CD4-positive, alpha-beta T cell treated with Interleukin-4 for 1 hour (primary cell): Measurements from ENCODE around the gene APBA2.
"Not testable (repeated sequence)": the region's sequence is repeated elsewhere in the genome, so short reads cannot be mapped to it uniquely, and the experiment has no call there.

ENCODE experiments used
- DNase-seq, 2 donors: peaks; one replicate each; pipeline ENCODE4 v3.0.0-alpha.2; 2020 to 2022

The APBA2 gene

DNA sequence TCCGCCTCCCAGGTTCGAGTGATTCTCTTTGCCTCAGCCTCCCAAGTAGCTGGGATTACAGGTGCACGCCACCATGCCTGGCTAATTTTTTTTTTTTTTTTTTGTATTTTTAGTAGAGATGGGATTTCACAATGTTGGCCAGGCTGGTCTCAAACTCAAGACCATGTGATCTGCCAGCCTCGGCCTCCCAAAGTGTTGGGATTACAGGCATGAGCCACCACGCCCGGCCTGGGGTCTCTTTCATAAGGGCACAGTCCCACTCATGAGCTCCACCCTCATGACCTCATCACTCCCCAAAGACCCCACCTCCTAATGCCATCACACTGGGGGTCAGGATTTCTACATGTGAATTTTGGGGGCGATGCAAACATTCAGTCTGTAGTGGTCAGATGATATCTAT, 159.4 kb downstream of the APBA2 start:
- not testable (repeated sequence) for DNase-seq

DNA sequence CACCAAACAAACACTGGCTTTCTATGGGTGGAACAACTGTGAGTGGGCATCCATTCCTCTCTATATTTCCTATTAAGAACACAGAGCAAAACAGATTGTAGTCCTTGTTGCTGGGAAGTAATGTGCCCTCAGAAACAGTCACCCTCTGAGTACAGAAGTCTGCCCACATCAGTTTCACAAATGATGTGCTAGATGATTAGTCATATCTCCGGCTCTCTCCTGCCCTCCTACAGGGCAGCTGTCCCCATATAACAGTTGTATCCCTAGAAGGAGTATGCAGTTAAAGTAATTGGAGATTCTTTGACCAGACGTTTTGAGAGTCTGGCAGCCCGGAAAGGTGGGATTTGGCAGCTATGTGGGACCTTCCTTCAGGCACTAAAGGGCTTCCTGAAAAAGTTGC, 159.9 kb downstream of the APBA2 start:
- no peak for DNase-seq

DNA sequence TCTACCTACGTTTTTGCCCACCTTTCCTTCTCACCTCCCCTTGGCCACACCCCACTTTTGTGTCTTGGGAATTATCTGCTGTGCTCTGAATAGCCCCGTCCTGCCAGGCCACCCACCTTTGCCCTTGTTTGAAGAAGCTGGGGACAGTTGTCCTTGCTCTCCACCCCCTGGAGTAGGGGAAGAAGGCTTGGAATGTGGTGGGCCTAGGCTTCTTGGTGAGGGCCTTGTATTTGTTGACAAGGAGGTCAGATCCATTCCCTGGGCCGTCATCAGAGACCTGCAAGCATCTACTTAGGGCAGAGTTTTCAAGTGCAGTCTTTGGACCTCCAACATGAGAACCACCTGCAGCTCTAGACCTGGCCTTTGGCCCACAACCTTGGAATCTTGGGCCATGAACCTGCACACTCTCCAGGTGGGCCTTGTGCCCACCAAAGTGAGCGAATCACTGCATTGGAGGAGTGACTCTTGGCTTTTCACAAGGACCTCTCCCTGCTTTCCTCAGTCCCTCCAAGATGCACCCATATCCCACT, 160.6 kb downstream of the APBA2 start:
- no peak for DNase-seq

DNA sequence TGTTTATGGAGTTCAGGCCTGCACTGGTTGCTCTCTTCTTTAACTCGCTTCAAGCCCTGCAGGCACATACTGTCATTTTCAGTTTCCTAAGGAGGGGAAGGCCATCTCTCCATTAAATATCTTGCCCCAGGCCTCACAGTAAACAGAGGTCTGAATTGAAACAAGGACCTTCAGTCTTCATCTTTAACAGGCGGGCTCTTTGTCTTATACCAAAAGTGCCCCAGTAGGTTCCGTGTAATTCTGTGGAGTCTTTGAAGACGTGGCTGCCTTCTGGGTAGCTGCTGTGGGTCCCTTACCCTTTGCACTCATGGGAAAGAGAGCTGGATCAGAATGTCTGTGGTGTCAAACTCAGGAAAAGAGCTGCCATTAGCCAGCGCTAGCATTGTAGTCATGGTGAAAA, 161.2 kb downstream of the APBA2 start:
- DNase-seq = no peak

DNA sequence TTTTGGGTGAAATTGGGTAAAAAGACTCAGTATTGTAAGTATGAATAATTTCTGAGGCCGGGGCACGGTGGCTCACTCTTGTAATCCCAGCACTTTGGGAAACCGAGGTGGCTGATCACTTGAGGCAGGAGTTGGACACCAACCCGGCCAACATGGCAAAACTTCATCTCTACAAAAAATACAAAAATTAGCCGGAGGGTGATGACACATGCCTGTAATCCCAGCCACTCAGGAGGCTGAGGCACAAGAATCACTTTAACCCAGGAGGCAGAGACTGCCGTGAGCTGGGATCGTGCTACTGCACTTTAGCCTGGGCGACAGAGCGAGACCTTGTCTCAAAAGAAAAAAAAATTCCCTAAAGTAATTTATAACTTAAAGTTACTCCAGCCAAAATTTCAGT, 162.2 kb downstream of the APBA2 start:
- no peak for DNase-seq

DNA sequence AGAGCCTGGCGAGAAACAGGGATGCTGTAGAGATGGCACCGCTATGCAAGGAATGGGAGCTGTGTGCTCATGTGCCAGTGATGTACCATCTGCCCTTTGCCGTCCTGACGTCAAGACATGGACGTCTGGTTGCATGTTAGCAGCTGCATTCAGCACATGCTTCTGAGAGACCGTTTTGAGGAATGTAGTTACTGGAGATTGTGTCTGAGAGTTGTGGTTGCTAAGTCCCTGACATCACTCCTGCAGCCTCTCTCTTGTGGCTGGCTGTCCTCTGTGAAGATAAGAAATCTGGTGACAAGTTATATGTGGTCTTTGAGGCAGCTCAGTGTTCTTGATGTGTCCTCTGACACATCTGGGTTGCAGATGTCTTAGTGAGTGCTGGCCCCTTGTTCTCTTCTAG, 165.1 kb downstream of the APBA2 start:
- no peak for DNase-seq

DNA sequence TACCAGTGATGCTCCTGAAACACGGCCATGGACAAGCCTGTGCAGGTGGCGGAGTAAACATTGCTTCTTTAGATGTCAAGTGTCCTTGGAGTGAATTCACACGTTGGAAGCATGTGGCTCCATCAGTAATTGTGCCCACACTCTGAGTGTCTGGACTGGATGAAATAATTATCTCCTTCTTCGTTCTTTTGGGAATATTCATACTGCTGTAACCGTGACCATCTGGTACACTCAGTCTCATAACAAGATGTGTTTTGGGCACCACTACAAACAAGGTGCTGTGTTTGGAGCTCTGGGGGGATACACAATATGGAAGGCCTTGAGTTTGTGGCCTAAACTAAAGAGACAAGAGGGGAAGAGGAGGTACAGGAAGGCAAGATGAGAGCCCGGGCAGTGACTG, 165.6 kb downstream of the APBA2 start:
- no peak for DNase-seq

DNA sequence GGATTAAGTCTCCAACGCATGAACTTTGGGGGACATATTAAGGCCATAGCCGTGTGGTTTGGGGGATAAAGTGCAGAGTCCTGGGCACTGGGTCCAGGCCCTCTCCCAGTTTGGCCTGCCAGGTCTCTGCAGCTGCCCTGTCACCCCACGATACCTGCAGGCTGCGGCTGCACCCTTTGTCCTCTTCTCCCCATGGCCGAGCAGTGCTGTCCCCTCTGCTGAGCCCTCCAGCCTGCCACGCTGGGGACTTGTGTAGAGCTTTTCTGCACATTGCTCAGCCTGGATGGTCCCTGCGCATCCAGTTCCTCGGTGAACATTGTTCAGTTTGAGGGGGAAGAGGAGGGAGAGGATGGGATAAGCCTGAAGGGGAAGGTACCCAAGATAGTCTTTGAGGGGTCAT, 167.2 kb downstream of the APBA2 start:
- no peak for DNase-seq

DNA sequence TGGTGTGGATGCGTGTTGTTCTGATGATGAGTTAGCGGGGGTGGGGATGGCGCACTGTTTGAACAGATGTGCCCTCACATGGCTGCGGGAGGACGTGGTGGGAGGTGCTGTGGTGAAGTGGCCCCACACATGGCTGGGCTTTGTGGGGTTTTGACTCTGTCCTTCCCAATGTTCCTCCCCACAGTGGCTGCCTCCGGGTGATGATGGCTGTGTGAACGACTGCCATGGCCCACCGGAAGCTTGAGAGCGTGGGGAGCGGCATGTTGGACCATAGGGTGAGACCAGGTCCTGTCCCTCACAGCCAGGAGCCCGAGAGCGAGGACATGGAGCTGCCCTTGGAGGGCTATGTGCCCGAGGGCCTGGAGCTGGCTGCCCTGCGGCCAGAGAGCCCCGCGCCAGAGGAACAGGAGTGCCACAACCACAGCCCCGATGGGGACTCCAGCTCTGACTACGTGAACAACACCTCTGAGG, 167.9 kb downstream of the APBA2 start:
- DNase-seq = no peak

DNA sequence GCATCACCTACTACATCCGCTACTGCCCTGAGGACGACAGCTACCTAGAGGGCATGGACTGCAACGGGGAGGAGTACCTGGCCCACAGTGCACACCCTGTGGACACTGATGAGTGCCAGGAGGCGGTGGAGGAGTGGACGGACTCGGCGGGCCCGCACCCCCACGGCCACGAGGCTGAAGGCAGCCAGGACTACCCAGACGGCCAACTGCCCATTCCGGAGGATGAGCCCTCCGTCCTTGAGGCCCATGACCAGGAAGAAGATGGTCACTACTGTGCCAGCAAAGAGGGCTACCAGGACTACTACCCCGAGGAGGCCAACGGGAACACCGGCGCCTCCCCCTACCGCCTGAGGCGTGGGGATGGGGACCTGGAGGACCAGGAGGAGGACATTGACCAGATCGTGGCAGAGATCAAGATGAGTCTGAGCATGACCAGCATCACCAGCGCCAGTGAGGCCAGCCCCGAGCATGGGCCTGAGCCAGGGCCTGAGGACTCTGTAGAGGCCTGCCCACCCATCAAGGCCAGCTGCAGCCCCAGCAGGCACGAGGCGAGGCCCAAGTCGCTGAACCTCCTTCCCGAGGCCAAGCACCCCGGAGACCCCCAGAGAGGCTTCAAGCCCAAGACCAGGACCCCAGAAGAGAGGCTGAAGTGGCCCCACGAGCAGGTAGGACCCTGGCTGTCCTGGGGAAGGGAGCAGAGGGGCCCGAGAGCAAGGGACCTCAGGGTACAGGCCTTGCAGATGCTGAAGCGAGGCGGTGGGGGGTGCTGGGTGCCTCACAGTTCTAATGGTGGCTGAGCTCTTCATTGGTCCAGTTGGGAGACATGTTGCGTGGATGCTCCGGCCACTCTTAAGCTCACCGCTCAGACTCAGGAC, 168.6 kb downstream of the APBA2 start:
- DNase-seq = no peak

DNA sequence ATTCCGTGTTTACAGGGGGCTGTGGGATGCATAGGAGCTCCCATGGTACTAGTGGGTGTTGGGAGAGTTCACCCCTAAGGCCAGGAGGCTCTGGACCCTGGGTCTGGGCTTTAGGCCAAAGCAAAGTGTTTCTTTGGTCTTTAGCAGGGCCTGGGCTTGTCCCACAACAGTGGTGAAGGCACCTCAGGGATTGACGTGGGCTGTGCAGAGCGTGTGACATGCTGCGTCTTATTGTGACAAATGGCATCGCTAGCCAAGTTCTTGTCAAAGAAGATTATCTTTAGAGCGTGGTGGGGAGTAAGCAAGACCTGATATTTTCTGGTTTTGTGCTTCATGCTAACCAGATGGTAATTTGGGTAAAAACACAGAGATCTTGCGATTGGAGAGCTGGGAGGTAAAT, 170.1 kb downstream of the APBA2 start:
- DNase-seq = no peak

DNA sequence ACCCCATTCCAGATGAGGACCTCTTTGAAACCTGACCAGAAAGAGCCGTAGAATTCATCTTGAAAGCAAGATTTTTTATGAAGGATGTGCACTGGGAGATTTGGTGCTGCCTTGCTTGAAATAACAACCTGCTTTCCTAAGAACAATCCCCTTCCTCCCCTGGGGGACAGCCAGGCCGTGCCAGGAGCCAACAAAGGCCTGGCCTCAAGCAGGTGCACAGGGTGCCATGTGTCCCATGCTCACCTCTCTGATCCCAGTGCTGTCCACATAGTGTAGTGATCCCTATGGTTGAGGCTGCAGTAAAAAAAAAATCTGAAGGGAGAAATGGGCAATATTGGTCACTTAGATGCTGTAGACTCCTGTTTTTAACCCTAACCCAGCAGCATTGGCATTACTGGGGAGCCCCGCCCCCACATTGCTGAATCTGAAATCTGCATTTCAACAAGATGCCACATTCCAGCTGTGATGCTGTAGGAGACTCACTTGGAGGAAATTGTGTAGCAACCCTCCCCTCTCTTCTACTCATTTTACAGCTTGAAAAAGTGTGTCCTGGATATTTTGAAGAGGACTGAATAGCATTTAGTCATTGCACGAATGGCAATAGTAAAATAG, 171.2 kb downstream of the APBA2 start:
- no peak for DNase-seq

DNA sequence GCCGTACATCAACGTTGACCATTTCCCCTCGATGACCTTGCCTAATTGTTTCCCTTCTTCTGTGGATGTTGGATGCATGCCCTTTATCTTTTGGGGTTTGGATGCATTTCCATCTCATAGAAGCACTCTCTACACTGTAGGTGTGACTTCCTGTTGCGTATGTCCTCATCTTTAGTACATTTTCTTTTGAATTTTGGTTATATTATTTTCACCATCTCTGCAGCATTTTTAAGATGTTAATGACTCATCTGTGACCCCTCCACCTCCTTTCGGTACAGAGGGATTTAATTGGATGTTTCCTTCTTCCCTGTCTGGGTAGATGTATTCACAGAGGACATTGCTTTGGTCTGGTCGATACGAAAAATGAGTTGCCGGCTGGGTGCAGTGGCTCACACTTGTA, 172.1 kb downstream of the APBA2 start:
- DNase-seq = no peak

DNA sequence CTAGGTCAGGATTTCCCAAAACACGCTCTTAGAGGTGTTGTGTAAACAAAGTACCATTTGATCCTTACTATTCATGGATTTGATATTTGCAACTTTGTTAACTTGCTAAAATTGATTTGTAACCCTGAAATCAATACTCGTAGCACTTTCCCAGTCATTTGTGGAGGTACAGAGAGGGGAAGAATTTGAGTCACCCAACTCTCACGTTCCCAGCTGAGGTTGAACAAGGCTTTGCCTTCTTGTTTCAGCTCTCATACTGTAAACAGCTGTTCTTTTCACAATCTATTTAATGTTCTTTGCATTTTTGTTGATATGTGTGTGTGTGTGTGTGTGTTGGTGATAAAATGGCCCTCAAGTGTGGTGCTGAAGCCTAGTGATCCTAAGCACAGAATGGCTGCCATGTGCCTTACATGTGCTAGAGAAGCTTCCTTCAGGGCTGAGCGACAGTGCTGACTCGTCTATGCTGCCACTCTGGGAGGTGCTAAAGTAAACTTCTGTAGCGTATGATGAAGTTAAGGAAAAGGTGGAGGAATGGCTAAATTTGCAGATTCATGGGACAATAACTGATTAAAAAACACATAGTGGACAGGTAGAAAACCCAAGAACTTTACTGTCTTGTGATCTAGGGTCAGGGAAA, 173.2 kb downstream of the APBA2 start:
- DNase-seq = no peak

DNA sequence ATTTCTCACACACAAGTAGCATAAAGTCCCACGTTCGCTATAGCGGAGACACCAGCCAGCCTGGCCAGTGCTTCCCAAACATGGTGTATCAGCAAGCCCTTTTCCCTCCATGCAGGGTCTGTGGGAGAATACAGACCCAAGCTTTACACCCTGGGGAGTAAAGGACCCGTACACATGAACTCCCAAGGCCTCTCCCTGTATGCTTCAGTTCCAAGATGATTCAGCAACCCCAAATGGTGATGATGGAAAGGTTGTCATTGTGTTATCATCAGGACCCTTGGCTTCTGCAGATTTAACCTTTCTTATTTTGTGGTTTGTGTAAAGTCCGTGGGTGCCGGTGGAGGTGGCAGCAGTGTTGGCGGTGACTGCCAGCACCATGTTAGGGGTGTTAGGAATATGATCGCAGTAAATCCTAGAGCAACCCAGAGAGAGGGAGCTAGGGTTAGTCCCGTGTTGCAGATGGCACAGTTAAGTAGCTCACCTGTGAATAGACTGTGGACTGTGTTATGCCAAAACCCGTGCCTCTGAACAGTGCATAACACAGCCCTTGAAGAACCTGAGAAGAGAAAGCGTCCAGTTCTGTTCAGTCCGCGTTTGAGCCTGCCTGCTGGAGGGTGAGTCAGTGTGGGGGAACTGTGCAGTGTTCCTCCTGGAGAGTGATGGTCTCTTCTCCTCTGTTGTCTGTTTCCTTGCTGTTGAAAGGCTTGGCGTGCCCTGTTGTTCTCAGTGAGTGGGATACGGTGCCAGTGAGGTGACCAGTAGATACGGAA, 174.3 kb downstream of the APBA2 start:
- no peak for DNase-seq

DNA sequence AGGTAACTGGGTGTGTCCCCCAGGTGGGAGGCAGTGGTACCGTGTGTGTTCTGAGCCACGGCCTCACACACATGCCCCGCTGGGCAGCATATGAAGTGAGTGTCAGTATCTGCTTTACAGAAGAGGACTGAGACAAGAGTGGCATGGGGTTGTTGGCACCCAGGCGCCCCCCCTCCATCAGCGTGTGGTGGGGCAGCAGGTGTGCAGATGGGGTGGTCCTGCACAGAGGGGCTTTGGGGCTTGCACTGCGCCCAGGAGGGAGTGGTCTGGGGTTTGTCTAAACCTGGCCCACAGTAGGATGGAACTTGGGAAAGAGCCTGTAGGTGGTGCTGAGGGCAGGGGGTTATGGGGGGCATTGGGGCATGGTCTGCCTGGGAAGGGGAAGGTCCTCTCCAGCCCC, 176.0 kb downstream of the APBA2 start:
- DNase-seq = no peak

DNA sequence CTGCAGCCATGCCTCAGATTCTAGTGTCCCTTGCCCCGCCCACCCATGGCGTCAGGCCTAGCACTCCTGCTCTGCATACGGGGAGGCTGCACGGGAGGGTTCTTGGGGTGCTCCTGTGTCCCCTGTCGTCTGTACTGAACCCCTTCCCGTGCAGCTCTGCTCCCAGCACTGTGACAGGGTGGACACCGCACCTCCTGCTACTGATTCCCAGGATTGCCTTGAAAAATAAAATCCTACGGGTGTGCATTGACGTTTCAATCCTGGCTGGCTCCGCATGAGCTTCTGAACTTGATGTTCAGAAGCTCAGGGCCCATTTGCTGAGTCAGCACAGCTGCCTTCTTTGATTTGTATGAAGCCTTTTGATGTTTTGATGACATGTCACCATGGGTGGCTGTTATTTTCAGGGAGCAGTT, 176.4 kb downstream of the APBA2 start:
- no peak for DNase-seq

DNA sequence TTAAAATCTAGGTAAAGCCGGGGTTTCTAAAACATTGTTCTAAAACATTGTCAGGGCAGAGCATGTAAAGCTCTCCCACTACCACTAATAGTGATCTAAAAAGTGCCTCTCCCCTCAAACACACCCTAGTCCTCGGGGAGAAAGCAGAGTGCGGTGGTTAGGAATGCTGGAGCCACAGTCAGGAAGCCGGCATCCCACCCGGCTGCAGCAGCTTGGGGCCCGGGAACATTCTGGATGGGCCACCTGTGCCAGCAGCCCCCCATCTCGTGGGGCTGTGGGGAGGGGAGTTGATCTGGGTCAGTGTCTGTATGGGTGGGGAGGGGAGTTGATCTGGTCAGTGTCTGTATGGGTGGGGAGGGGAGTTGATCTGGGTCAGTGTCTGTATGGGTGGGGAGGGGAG, 176.9 kb downstream of the APBA2 start:
- no peak for DNase-seq

DNA sequence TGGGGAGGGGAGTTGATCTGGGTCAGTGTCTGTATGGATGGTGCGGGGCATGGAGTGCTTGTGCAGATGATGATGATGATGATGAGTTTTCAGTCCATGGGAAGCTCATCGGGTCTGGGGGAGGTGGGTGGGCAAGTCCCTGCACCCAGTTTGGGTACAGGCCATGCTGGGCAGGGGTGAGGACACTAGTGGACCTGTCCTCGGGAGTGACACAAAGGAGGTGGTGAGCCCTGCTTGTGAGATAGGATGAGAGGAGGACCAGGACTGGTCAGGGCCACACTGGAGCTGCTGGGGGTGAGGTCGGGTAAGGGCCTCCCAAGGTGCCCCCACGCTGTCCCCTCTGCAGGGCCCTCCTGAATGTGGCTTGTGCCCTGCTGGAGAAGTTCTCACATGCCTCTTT, 177.9 kb downstream of the APBA2 start:
- DNase-seq = no peak

DNA sequence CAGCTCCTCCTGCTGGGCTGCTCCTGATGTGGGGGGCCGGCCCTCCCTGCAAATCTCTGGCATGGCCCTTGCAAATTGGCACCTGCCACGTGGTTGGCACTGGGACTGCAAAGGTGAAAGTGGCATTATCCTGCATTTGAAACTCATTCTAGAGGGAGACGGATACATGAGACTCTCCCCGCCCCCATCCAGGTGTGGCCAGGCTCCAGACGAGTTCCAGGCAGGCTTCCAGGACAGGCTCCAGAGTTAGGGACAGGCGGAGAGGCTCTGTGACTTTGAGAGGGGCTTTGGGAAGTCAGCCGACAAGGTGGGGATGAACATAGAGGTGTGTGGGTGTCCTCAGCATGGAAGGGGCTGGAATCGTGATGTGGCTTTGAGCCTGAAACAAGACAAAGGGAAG, 178.5 kb downstream of the APBA2 start:
- DNase-seq = no peak

DNA sequence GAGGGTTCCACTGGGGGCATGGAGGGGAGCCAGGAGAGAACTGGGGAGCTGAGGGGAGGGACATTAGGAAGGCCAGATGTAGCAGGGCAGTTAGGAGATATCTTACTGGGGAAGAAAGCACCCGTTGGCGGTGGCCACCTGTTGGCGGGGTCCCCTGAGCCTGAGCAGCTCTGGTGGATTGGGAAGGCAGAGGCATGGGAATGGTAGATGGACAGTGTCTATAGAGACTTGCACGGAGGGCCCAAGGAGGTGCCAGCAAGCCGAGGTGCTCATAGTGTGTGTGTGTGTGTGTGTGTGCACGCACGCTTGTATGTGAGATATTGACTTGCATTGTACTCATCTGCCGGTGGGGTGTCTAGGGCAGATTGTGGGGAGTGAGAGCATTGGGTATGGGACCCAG, 179.0 kb downstream of the APBA2 start:
- no peak for DNase-seq

DNA sequence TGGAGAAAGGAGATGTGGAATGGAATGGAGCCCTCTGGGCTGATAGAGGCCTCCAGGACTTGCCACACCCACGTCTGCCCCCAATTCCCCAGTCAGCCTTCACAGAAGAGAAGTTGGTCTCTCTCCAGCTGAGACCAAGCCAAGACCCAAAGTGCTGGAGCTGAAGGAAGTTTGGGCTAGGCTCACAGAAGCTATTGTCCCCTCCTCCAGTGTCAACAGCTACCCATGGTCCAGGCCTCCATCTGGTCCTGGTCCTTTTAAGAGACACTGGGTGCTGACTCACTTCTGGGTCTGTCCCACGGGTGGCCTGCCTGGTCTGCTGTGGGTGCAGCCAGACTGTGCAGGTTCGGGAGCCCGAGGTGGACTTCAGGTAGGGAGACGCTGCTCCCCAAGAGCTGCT, 179.8 kb downstream of the APBA2 start:
- no peak for DNase-seq

DNA sequence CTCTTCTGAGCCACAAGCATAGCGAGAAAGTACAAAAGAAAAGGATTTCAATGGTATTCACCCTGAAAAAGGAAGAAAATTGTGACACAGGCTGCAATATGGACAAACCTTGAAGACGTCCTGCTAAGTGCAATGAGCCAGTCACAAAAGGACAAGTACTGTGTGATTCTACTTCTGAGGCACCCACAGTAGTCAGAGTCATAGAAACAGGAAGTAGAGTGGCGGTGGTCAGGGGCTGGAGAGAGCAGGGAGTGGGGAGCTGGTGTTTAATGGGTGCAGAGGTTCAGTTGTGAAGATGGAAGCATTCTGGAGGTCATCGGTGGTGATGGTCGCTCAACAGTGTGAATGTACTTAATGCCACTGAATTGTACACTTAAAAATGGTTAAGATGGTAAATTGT, 180.5 kb downstream of the APBA2 start:
- DNase-seq = no peak
